RWPE2 (cell line): ENCODE measurements around the gene GOT2.

Experiments
- ATAC-seq: fragments of 200-7000 bp; cut with Tn5 transposase; 3 replicates; pipeline ENCODE4 v1.9.1; 2021; ENCODE audit warnings: low read depth
- DNase-seq: peaks from one replicate; pipeline ENCODE4 v3.0.0-alpha.2; 2020; ENCODE audit warnings: low spot score
- H3K27ac ChIP-seq: fragments of 450-650 bp; 2 replicates; pipeline ENCODE4 v1.5.1; 2017; ENCODE audit warnings: mild to moderate bottlenecking; ENCODE audit not compliant: poor library complexity, severe bottlenecking
- H3K27me3 ChIP-seq: fragments of 250-450 bp; sonication (Bioruptor Pico); 2 replicates; pipeline ENCODE4 v1.5.1; 2021; ENCODE audit warnings: mild to moderate bottlenecking, moderate library complexity; ENCODE audit not compliant: insufficient read depth, poor library complexity, severe bottlenecking
- H3K36me3 ChIP-seq: fragments of 250-450 bp; sonication (Bioruptor Pico); 2 replicates; pipeline ENCODE4 v1.5.1; 2020; ENCODE audit warnings: low read depth, mild to moderate bottlenecking, moderate library complexity
- H3K4me1 ChIP-seq: fragments of 250-450 bp; sonication (Bioruptor Pico); 2 replicates; pipeline ENCODE4 v1.5.1; 2021; ENCODE audit warnings: mild to moderate bottlenecking, moderate library complexity; ENCODE audit not compliant: insufficient read depth, poor library complexity, severe bottlenecking
- H3K4me3 ChIP-seq: fragments of 250-450 bp; sonication (Bioruptor Pico); 2 replicates; pipeline ENCODE4 v1.5.1; 2021; ENCODE audit warnings: mild to moderate bottlenecking, moderate library complexity; ENCODE audit not compliant: severe bottlenecking
- H3K9me3 ChIP-seq: fragments of 250-450 bp; sonication (Bioruptor Pico); 2 replicates; pipeline ENCODE4 v1.5.1; 2021; ENCODE audit warnings: mild to moderate bottlenecking, moderate library complexity; ENCODE audit not compliant: severe bottlenecking
- CTCF ChIP-seq: fragments of 450-650 bp; IDR thresholded peaks from one replicate; pipeline ENCODE4 v1.5.1; 2017; ENCODE audit warnings: mild to moderate bottlenecking, moderate library complexity; ENCODE audit not compliant: poor library complexity, severe bottlenecking

The GOT2 gene

GRCh38 chr16:58732545-58733247, 1.4 kb downstream of the GOT2 start:
- DNase-seq (no peak), ATAC-seq (peak; percentile 35; the same call in 2 of the 3 replicates)
- H3K27ac ChIP-seq, result peak overlapping the region; percentile 59
- peaks cover 35% of the 10 kb centered on the region for H3K36me3 ChIP-seq
- peak overlapping the region; percentile 88 for H3K4me3 ChIP-seq
- H3K4me1 ChIP-seq, result peaks cover 20% of the 10 kb centered on the region
- H3K27me3 ChIP-seq, result no peaks in the 10 kb centered on the region
- TF ChIP-seq CTCF, result no peak
- H3K9me3 ChIP-seq, result no peaks in the 10 kb centered on the region

GRCh38 chr16:58730724-58731370, 3.3 kb downstream of the GOT2 start:
- ATAC-seq, result no peak
- no peaks in the 10 kb centered on the region for H3K9me3 ChIP-seq
- DNase-seq, result no peak
- H3K27me3 ChIP-seq, result no peaks in the 10 kb centered on the region
- peaks cover 13% of the 10 kb centered on the region for H3K4me1 ChIP-seq
- H3K36me3 ChIP-seq, result peaks cover 39% of the 10 kb centered on the region
- H3K4me3 ChIP-seq, result no peak overlapping the region
- H3K27ac ChIP-seq, result no peak overlapping the region
- TF ChIP-seq CTCF, result no peak

GRCh38 chr16:58727796-58728568, 6.1 kb downstream of the GOT2 start:
- H3K36me3 ChIP-seq, result peaks cover 60% of the 10 kb centered on the region
- H3K4me1 ChIP-seq, result peaks cover 11% of the 10 kb centered on the region
- DNase-seq, result no peak
- TF ChIP-seq CTCF, result no peak
- H3K27ac ChIP-seq, result no peak overlapping the region
- ATAC-seq, result no peak
- no peak overlapping the region for H3K4me3 ChIP-seq
- no peaks in the 10 kb centered on the region for H3K9me3 ChIP-seq
- H3K27me3 ChIP-seq, result no peaks in the 10 kb centered on the region

- H3K9me3 ChIP-seq, result no peaks in the 10 kb centered on the region
- H3K36me3 ChIP-seq, result peaks cover 64% of the 10 kb centered on the region
- no peak for ATAC-seq
- H3K4me3 ChIP-seq, result no peak overlapping the region
- H3K4me1 ChIP-seq, result peaks cover 5% of the 10 kb centered on the region
- H3K27me3 ChIP-seq, result no peaks in the 10 kb centered on the region
- no peak for TF ChIP-seq CTCF
- H3K27ac ChIP-seq, result no peak overlapping the region
- no peak for DNase-seq
These were observed 6.9 kb downstream of the GOT2 start for GRCh38 chr16:58727028-58727781.
